DND-41 (cell line): Measurements from ENCODE around the gene SART3.
A peak's percentile ranks its signal among the peaks of the same experiment; 100 is the strongest.

ENCODE experiments used
- ATAC-seq: fragments of 200-7000 bp; cut with Tn5 transposase; 3 replicates; pipeline ENCODE4 v1.9.1; 2021; ENCODE audit warnings: low read depth; ENCODE audit not compliant: insufficient read depth
- DNase-seq: peaks from one replicate; pipeline ENCODE4 v3.0.0-alpha.2; 2020
- H2AFZ ChIP-seq: 2 replicates; pipeline ENCODE4 v1.6.0; 2012; ENCODE audit warnings: low read depth, low read length
- H3K27ac ChIP-seq: 2 replicates; pipeline ENCODE4 v1.5.1; 2012; ENCODE audit warnings: low read length, inconsistent platforms
- H3K27me3 ChIP-seq: fragments of 200-600 bp; sonication (generic); 2 replicates; pipeline ENCODE4 v1.6.0; 2012; ENCODE audit warnings: low read length, mild to moderate bottlenecking, inconsistent platforms; ENCODE audit not compliant: insufficient read depth, poor library complexity
- H3K36me3 ChIP-seq: 2 replicates; pipeline ENCODE4 v1.5.1; 2012; ENCODE audit warnings: low read length, inconsistent platforms; ENCODE audit not compliant: insufficient read depth
- H3K4me1 ChIP-seq: 2 replicates; pipeline ENCODE4 v1.5.1; 2012; ENCODE audit warnings: mild to moderate bottlenecking, low read length; ENCODE audit not compliant: insufficient read depth
- H3K4me2 ChIP-seq: 2 replicates; pipeline ENCODE4 v1.6.0; 2012; ENCODE audit warnings: mild to moderate bottlenecking, moderate library complexity, low read length, inconsistent platforms; ENCODE audit not compliant: insufficient read depth
- H3K4me3 ChIP-seq, 2 experiments: fragments of 200-600 bp in 1 of 2; shearing (Covaris generic) in 1 of 2; 2 replicates each; pipeline ENCODE4 v1.5.1; 2012 to 2016; ENCODE audit warnings: inconsistent platforms in 2 of 2, low read length in 2 of 2, mild to moderate bottlenecking in 2 of 2, low read depth in 1 of 2, moderate library complexity in 1 of 2
- H3K79me2 ChIP-seq: 2 replicates; pipeline ENCODE4 v1.6.0; 2012; ENCODE audit warnings: low read length, inconsistent platforms; ENCODE audit not compliant: insufficient read depth
- H3K9ac ChIP-seq: 2 replicates; pipeline ENCODE4 v1.6.0; 2012; ENCODE audit warnings: low read depth, mild to moderate bottlenecking, inconsistent platforms, low read length, moderate library complexity
- H3K9me3 ChIP-seq: 2 replicates; pipeline ENCODE4 v1.5.1; 2012; ENCODE audit warnings: low read length, moderate library complexity, mild to moderate bottlenecking, inconsistent platforms; ENCODE audit not compliant: insufficient read depth, severe bottlenecking
- H4K20me1 ChIP-seq: 2 replicates; pipeline ENCODE4 v1.6.0; 2012; ENCODE audit warnings: low read length; ENCODE audit not compliant: insufficient read depth
- EZH2 ChIP-seq: IDR thresholded peaks from 3 replicates; pipeline ENCODE4 v1.6.1; 2012; ENCODE audit warnings: borderline replicate concordance, low read depth, mild to moderate bottlenecking, moderate library complexity, low read length, inconsistent platforms; ENCODE audit not compliant: severe bottlenecking
- TF ChIP-seq, protein P1 (sequence below): IDR thresholded peaks from 2 replicates; pipeline ENCODE4 v1.5.1; 2012; ENCODE audit warnings: borderline replicate concordance, low read length, moderate library complexity, mild to moderate bottlenecking; ENCODE audit not compliant: poor library complexity, severe bottlenecking; ENCODE audit errors: extremely low read depth

SART3 gene

DNA sequence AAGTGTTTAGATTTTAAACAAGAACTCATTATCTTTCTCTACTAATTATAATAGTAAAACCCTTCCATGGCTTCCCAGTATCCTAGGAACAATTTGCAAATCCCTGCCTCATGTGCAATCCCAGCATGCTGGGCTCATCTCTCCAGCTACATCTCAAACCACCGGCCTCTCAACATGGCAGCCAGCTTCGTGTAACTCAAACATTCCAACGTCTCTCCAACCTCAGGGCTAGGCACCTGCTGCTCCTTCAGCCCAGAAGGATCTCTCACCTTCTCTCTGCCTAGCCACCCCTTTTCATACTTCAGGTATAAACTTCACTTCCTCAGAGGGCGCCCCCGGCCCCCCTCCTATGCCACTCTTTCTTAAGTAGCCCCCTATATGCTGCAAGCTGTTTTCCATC is 7.2 kb downstream of the SART3 start:
- Histone ChIP-seq H3K9ac (no peak overlapping the region), H3K36me3 (peaks cover 47% of the 10 kb centered on the region), H3K79me2 (peaks cover 99% of the 10 kb centered on the region), H3K9me3 (no peaks in the 10 kb centered on the region), H3K4me2 (peak overlapping the region; percentile 24; the same call in 1 of the 2 replicates), H3K27me3 (no peaks in the 10 kb centered on the region), H3K4me1 (peaks cover 28% of the 10 kb centered on the region), H3K27ac (no peak overlapping the region), H4K20me1 (peaks cover 77% of the 10 kb centered on the region), H3K4me3 (no peak overlapping the region), H2AFZ (no peak overlapping the region)
- DNase-seq (no peak), ATAC-seq (no peak)
- TF ChIP-seq EZH2 = no peak
- TF ChIP-seq, protein P1, sequence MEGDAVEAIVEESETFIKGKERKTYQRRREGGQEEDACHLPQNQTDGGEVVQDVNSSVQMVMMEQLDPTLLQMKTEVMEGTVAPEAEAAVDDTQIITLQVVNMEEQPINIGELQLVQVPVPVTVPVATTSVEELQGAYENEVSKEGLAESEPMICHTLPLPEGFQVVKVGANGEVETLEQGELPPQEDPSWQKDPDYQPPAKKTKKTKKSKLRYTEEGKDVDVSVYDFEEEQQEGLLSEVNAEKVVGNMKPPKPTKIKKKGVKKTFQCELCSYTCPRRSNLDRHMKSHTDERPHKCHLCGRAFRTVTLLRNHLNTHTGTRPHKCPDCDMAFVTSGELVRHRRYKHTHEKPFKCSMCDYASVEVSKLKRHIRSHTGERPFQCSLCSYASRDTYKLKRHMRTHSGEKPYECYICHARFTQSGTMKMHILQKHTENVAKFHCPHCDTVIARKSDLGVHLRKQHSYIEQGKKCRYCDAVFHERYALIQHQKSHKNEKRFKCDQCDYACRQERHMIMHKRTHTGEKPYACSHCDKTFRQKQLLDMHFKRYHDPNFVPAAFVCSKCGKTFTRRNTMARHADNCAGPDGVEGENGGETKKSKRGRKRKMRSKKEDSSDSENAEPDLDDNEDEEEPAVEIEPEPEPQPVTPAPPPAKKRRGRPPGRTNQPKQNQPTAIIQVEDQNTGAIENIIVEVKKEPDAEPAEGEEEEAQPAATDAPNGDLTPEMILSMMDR = no peak

DNA sequence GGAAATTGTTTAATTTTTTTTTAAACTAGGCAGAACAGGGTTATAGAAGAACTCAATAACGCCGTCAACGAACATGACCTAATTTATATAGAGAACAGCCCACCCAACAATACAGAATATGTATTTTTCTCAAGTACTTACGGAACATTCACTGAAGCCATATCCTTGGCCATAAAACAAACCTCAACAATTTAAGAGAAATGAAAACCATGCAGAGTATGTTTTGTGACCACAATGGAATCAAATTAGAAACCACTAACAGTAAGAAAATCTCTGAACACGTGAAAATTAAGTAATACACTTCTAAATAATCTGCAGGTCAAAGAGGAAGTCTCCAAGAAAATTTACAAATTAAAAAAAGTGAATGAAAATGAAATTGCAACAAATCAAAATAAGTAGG is 9.4 kb downstream of the SART3 start:
- no peak for TF ChIP-seq EZH2
- TF ChIP-seq, protein P1 = no peak
- Histone ChIP-seq H3K27ac (no peak overlapping the region), H3K4me1 (peaks cover 8% of the 10 kb centered on the region; the same call in 1 of the 2 replicates), H3K79me2 (peaks cover 97% of the 10 kb centered on the region), H3K4me3 (no peak overlapping the region), H2AFZ (no peak overlapping the region), H3K27me3 (no peaks in the 10 kb centered on the region), H3K9me3 (no peaks in the 10 kb centered on the region), H3K4me2 (no peak overlapping the region), H4K20me1 (peaks cover 68% of the 10 kb centered on the region), H3K9ac (no peak overlapping the region), H3K36me3 (peaks cover 53% of the 10 kb centered on the region)
- ATAC-seq (no peak), DNase-seq (no peak)

DNA sequence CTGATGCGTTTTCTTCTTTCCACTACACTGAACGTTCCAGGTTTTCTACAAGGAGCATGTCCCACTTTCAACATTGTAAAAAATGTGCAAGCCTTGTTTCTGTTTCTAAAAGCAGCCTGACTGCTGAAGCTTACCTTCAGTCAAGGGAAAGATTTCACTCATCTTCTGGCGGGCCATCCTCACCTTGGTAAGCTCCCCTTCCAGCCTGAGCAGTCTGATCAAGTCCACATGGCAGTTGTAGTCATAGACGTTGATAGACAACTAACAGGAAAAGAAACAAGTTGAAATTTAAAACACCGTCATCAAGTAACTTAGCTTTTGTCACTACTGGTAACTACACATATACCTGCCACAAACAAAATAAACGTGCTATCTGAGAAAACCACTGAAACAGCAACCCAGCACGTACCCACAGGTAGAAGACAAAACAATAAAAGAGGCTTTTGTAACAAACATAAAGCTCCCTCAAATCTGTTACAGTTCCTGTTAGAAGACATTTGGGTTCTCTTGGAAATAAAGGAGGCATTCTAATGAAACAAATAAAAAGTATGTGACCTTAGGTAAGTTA is 11.9 kb downstream of the SART3 start:
- Histone ChIP-seq H3K4me1 (peaks cover 3% of the 10 kb centered on the region; the same call in 1 of the 2 replicates), H4K20me1 (peaks cover 61% of the 10 kb centered on the region; the same call in 1 of the 2 replicates), H2AFZ (no peak overlapping the region), H3K27me3 (no peaks in the 10 kb centered on the region), H3K4me3 (no peak overlapping the region), H3K27ac (no peak overlapping the region), H3K9me3 (no peaks in the 10 kb centered on the region), H3K79me2 (peaks cover 91% of the 10 kb centered on the region), H3K9ac (no peak overlapping the region), H3K4me2 (no peak overlapping the region), H3K36me3 (peaks cover 63% of the 10 kb centered on the region)
- no peak for DNase-seq
- TF ChIP-seq EZH2 = no peak
- TF ChIP-seq, protein P1 = no peak
- ATAC-seq = no peak
